ENCODE results near the gene GYS2. TPM values are rescaled to one million over a fixed set of nuclear protein-coding genes. Genes with fewer than 3 reads are reported as not detected.
A peak's percentile ranks its signal among the peaks of the same experiment; 100 is the strongest.

The GYS2 gene
- total RNA-seq, 1 donor from 2014 or later = not detected

- Mint-ChIP-seq H3K9me3 (ENCODE audit: low read depth) (no peaks in the 10 kb centered on the region), H3K4me3 (ENCODE audit: low read depth) (no peak overlapping the region), H3K27me3 (no peaks in the 10 kb centered on the region), H3K27ac (no peak overlapping the region), H3K4me1 (ENCODE audit: low read depth) (peaks cover 7% of the 10 kb centered on the region), H3K36me3 (ENCODE audit: insufficient read depth) (no peaks in the 10 kb centered on the region)
- peak; percentile 45 for TF ChIP-seq CTCF (IDR thresholded peaks at IDR 0.05; ENCODE audit: unreplicated experiment)
- DNase-seq (ENCODE audit: low spot score, unreplicated experiment) = no peak
These were observed 3.1 kb upstream of the GYS2 start for GRCh38 chr12:21607701-21608100.

DNA sequence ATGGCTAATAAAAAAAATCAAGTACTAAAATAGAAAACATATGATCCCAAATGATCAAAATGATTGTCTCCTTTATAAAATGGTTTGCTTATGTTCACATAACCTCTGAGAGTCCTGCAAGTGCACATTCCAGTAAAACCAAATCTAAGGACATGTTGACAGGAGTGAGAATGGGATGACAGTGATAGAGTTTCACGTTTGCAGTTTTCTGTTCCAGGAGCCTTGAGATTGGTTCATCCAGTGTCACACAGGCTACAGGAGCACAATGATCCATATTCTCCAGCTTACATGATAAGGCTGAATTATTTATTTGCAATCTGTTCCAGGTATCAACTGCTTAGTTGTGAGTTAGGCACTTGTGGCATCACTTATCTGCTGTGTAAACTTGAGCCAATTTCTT lies 1.5 kb upstream of the GYS2 start:
- Mint-ChIP-seq H3K27ac (no peak overlapping the region), H3K4me1 (ENCODE audit: low read depth) (peaks cover 7% of the 10 kb centered on the region), H3K9me3 (ENCODE audit: low read depth) (no peaks in the 10 kb centered on the region), H3K36me3 (ENCODE audit: insufficient read depth) (no peaks in the 10 kb centered on the region), H3K4me3 (ENCODE audit: low read depth) (no peak overlapping the region), H3K27me3 (peaks cover 4% of the 10 kb centered on the region)
- TF ChIP-seq CTCF (IDR thresholded peaks at IDR 0.05; ENCODE audit: unreplicated experiment) = no peak
- DNase-seq (ENCODE audit: low spot score, unreplicated experiment) = no peak

- Mint-ChIP-seq H3K27ac (no peak overlapping the region), H3K4me3 (ENCODE audit: low read depth) (no peak overlapping the region), H3K36me3 (ENCODE audit: insufficient read depth) (no peaks in the 10 kb centered on the region), H3K27me3 (peaks cover 5% of the 10 kb centered on the region), H3K4me1 (ENCODE audit: low read depth) (peaks cover 15% of the 10 kb centered on the region), H3K9me3 (ENCODE audit: low read depth) (no peaks in the 10 kb centered on the region)
- DNase-seq (ENCODE audit: low spot score, unreplicated experiment) = no peak
- TF ChIP-seq CTCF (IDR thresholded peaks at IDR 0.05; ENCODE audit: unreplicated experiment) = no peak
These were observed 1.9 kb downstream of the GYS2 start for GRCh38 chr12:21602774-21603173.

DNA sequence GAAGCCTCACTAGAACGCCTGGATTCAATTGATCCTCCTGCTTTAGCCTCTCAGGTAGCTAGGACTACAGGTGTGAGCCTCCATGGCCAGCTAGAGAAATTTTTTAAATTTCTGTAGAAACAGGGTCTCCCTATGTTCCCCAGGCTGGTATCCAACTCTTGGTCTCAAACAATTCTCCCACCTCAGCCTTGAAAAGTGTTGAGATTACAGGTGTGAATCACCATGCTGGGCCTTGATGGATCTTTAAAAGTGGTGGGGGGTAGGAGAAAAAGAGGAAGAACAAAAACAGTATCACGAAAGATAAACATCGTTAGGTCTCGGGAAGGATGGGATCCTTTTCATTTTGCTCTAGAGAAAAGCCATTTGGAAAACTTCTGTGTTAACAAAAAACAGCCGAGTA lies 4.5 kb downstream of the GYS2 start:
- DNase-seq (ENCODE audit: low spot score, unreplicated experiment) = no peak
- Mint-ChIP-seq H3K4me3 (ENCODE audit: low read depth) (no peak overlapping the region), H3K9me3 (ENCODE audit: low read depth) (peaks cover 5% of the 10 kb centered on the region), H3K4me1 (ENCODE audit: low read depth) (peaks cover 14% of the 10 kb centered on the region), H3K27me3 (peaks cover 5% of the 10 kb centered on the region), H3K36me3 (ENCODE audit: insufficient read depth) (no peaks in the 10 kb centered on the region), H3K27ac (no peak overlapping the region)
- TF ChIP-seq CTCF (IDR thresholded peaks at IDR 0.05; ENCODE audit: unreplicated experiment) = no peak

DNA sequence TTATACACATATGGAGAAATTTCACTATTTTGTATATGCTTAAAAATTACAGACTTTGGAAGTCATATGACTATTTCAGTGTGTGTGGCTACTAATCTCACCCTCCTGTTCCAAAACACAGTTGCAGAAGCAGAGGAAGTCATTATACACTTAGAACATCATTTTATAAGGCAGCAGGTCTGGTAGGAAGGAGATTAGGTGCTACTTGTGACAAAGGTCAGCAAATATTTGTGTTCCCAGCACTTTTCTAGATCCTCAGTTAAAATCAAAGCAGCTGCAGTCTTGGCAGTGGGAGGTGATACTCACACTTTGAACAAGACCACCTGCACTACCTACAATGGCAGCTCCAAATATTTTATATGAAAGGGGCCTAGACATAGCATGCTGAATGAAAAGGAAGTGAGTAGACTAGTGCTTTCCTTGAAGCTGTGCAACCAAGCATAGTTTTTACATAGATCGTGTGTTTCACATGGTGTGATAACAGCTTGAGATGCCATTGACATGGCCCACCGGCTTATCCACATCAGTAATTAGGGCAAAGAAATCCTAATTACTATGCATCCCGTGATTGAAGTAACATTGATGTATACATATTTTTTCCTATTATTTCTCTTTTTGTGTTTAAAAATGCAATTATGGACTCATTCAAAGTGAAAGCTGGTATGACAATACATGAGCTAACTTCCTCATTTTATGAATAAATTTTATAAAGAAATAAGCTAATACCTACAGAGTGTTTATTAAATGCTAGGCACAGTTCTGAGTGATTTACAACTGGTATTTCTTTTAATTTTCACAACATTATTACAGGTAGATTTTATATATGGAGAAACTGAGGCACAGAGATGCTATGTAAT lies 5.3 kb downstream of the GYS2 start:
- Mint-ChIP-seq H3K27ac (no peak overlapping the region), H3K9me3 (ENCODE audit: low read depth) (peaks cover 5% of the 10 kb centered on the region), H3K36me3 (ENCODE audit: insufficient read depth) (no peaks in the 10 kb centered on the region), H3K27me3 (peaks cover 5% of the 10 kb centered on the region), H3K4me1 (ENCODE audit: low read depth) (peaks cover 12% of the 10 kb centered on the region), H3K4me3 (ENCODE audit: low read depth) (no peak overlapping the region)
- DNase-seq (ENCODE audit: low spot score, unreplicated experiment) = no peak
- TF ChIP-seq CTCF (IDR thresholded peaks at IDR 0.05; ENCODE audit: unreplicated experiment) = no peak
